Smooth muscle cell (in vitro differentiated cells): ENCODE results near the gene CNN1. TPM values are rescaled to one million over a fixed set of nuclear protein-coding genes. Genes with fewer than 3 reads are reported as not detected.
"Not testable (repeated sequence)": the region's sequence is repeated elsewhere in the genome, so short reads cannot be mapped to it uniquely, and the experiment has no call there.

ENCODE experiments used
- DNase-seq: peaks from one replicate; lab custom pipeline; 2025; ENCODE audit not compliant: unreplicated experiment; lab: John Stamatoyannopoulos, UW
- H2AFZ ChIP-seq: fragments of 200-600 bp; sonication (generic); 2 replicates; pipeline ENCODE4 v1.6.0; 2016; ENCODE audit warnings: antibody characterized with exemption, low read depth, mild to moderate bottlenecking
- H3F3A ChIP-seq: fragments of 200-600 bp; sonication (generic); 2 replicates; pipeline ENCODE4 v1.6.0; 2017; ENCODE audit warnings: antibody characterized with exemption, low read depth
- H3K27ac ChIP-seq: fragments of 200-600 bp; sonication (generic); 2 replicates; pipeline ENCODE4 v1.5.1; 2016; ENCODE audit warnings: low read depth, mild to moderate bottlenecking
- H3K27me3 ChIP-seq: fragments of 200-600 bp; sonication (generic); 2 replicates; pipeline ENCODE4 v1.6.1; 2016; ENCODE audit warnings: low read depth, mild to moderate bottlenecking
- H3K36me3 ChIP-seq: fragments of 200-600 bp; sonication (generic); 2 replicates; pipeline ENCODE4 v1.5.1; 2016; ENCODE audit warnings: low read depth
- H3K4me1 ChIP-seq: fragments of 200-600 bp; sonication (generic); 2 replicates; pipeline ENCODE4 v1.5.1; 2016; ENCODE audit warnings: low read depth
- H3K4me2 ChIP-seq: fragments of 200-600 bp; sonication (generic); 2 replicates; pipeline ENCODE4 v1.6.0; 2016; ENCODE audit warnings: mild to moderate bottlenecking
- H3K4me3 ChIP-seq: fragments of 200-600 bp; sonication (generic); 2 replicates; pipeline ENCODE4 v1.5.1; 2016; ENCODE audit warnings: mild to moderate bottlenecking
- H3K79me2 ChIP-seq: fragments of 200-600 bp; sonication (generic); 2 replicates; pipeline ENCODE4 v1.6.0; 2016; ENCODE audit warnings: low read depth, mild to moderate bottlenecking
- H3K9ac ChIP-seq: fragments of 200-600 bp; sonication (generic); 2 replicates; pipeline ENCODE4 v1.6.0; 2016; ENCODE audit warnings: low read depth
- H3K9me3 ChIP-seq: fragments of 200-600 bp; sonication (generic); replicated peaks from 2 replicates; pipeline ENCODE4 v1.5.1; 2016; ENCODE audit warnings: low read depth
- H4K20me1 ChIP-seq: fragments of 200-600 bp; sonication (generic); 2 replicates; pipeline ENCODE4 v1.6.0; 2016; ENCODE audit warnings: low read depth
- CTCF ChIP-seq: fragments of 200-600 bp; sonication (generic); IDR thresholded peaks from 2 replicates; pipeline ENCODE4 v1.5.1; 2017; ENCODE audit warnings: borderline replicate concordance, mild to moderate bottlenecking, antibody characterized with exemption; ENCODE audit not compliant: insufficient read depth, poor library complexity, severe bottlenecking
- WGBS: methylation state at CpG from one replicate; pipeline ENCODE4 v1.1.7; 2016; ENCODE audit warnings: low lambda C conversion rate; 5-methylcytosine and 5-hydroxymethylcytosine counted together
- microRNA-seq: library from miRNA; unstranded; fragments of <30 nt; microRNA quantifications from one replicate; pipeline ENCODE4, GENCODE V29; 2016; ENCODE audit warnings: borderline number of aligned reads
- polyA plus RNA-seq: library from polyadenylated mRNA; unstranded; fragments of >200 nt; fragmentation: Nextera tagmentation; extraction: Ambion mirVana; gene quantifications from 2 replicates; pipeline ENCODE4 v1.2.1, GENCODE V29; 2016
- small RNA-seq: library from RNA; depleted of rRNA; stranded (forward); fragments of <200 nt; gene quantifications from one replicate; pipeline ENCODE3, GENCODE V24; 2014
- total RNA-seq: library from RNA; depleted of rRNA; stranded (reverse); fragments of >200 nt; gene quantifications from 2 replicates; pipeline ENCODE4 v1.2.3, GENCODE V29; 2014

CNN1 gene
- total and polyA plus RNA-seq, 2 experiments from 2014 or later, result 72.8 to 99.5 TPM

GRCh38 chr19:11598103-11598483 lies 59.4 kb downstream of the CNN1 start:
- no peak overlapping the region for H2AFZ ChIP-seq
- H3K27me3 ChIP-seq, result no peaks in the 10 kb centered on the region
- H3K36me3 ChIP-seq, result no peaks in the 10 kb centered on the region
- DNase-seq, result no peak
- peaks cover 53% of the 10 kb centered on the region for H4K20me1 ChIP-seq
- H3K4me2 ChIP-seq, result peak overlapping the region; percentile 86
- peak overlapping the region; percentile 99 for H3K9ac ChIP-seq
- no peaks in the 10 kb centered on the region for H3F3A ChIP-seq
- WGBS, result 64% methylated on average over 10 of the region's 10 CpGs
- H3K9me3 ChIP-seq, result no peaks in the 10 kb centered on the region
- peak overlapping the region; percentile 92 for H3K4me3 ChIP-seq
- H3K27ac ChIP-seq, result peak overlapping the region; percentile 94
- peaks cover 10% of the 10 kb centered on the region for H3K4me1 ChIP-seq
- no peak for TF ChIP-seq CTCF
- peaks cover 57% of the 10 kb centered on the region for H3K79me2 ChIP-seq

DNA sequence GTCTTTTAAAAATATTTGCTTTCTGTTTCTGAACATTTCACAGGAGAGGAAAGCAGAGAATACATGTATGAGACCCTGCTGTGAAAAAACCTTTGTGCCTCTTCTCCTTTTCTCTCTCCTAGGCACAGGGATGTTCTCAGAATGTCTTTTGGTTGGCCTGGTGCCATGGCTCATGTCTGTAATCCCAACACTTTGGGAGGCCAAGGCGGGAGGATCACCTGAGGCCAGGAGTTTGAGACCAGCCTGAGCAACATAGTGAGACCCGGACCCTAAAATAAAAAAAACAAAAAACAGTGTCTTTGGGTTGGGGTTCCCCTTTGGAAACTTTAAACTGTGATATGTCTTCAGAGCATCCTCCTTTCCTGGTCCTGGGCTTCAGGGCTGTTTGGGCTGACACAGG lies 60.1 kb downstream of the CNN1 start:
- peak overlapping the region; percentile 92 for H3K4me3 ChIP-seq
- DNase-seq, result no peak
- 94% methylated on average over 2 of the region's 2 CpGs for WGBS

DNA sequence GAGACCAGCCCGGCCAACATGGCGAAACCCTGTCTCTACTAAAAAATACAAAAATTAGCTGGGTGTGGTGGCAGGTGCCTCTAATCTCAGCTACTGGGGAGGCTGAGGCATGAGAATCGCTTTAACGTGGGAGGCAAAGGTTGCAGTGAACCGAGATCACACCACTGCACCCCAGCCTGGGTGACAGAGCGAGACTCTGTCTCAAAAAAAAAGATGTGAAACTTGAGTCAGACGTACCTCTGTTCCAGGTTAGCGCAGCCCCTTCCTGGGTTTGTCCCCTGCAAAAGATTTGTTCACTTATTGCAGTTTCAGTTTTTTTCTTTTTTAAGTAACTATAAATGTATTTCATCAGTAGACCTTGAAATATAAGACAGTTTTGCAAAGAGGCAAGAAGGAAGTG lies 61.1 kb downstream of the CNN1 start:
- Histone ChIP-seq H3K79me2 (peaks cover 73% of the 10 kb centered on the region), H4K20me1 (peaks cover 69% of the 10 kb centered on the region)
- H3K27me3 ChIP-seq, H3K9ac ChIP-seq, H3K4me1 ChIP-seq, H3K4me2 ChIP-seq, H3K27ac ChIP-seq, H3K4me3 ChIP-seq, H2AFZ ChIP-seq, DNase-seq, H3F3A ChIP-seq, H3K36me3 ChIP-seq, H3K9me3 ChIP-seq: not testable (repeated sequence)
- WGBS, result 97% methylated on average over 8 of the region's 8 CpGs

More for the DNA sequence above, 60.1 kb downstream of the CNN1 start:
- H3K36me3 ChIP-seq, result no peaks in the 10 kb centered on the region
- no peak for TF ChIP-seq CTCF
- H3F3A ChIP-seq, result no peaks in the 10 kb centered on the region
- H3K9me3 ChIP-seq, result no peaks in the 10 kb centered on the region
- H3K27me3 ChIP-seq, result no peaks in the 10 kb centered on the region
- peaks cover 10% of the 10 kb centered on the region for H3K4me1 ChIP-seq
- H3K27ac ChIP-seq, result no peak overlapping the region
- no peak overlapping the region for H2AFZ ChIP-seq
- no peak overlapping the region for H3K9ac ChIP-seq
- H3K79me2 ChIP-seq, result peaks cover 63% of the 10 kb centered on the region
- peak overlapping the region; percentile 86 for H3K4me2 ChIP-seq
- peaks cover 59% of the 10 kb centered on the region for H4K20me1 ChIP-seq

Small RNA genes within 50 kb of the gene (microRNA-seq; reads per million reads assigned to microRNA genes)
- not detected for gene MIR7974

Small RNA genes within 50 kb of the gene (small RNA-seq; reads per million reads assigned to genes)
- gene MIR7974 (0.76 reads per million, percentile 25 among the genes with 10 or more reads in this experiment), gene RN7SL833P (0.18 reads per million)

Other genes with a start within 250 kb of the CNN1 start
- gene TSPAN16, start 242.7 kb upstream of the CNN1 start, total RNA-seq, result not detected in 2 replicates
- gene TSPAN16, start 242.7 kb upstream of the CNN1 start, polyA plus RNA-seq, result not detected in 2 replicates
- gene RAB3D, start 199.2 kb upstream of the CNN1 start, total RNA-seq, result 11.0 and 11.9 TPM in 2 replicates
- gene RAB3D, start 199.2 kb upstream of the CNN1 start, polyA plus RNA-seq, result 6.2 and 7.3 TPM in 2 replicates
- gene TMEM205, start 192.6 kb upstream of the CNN1 start, total RNA-seq, result 162 and 163 TPM in 2 replicates
- gene TMEM205, start 192.6 kb upstream of the CNN1 start, polyA plus RNA-seq, result 118 and 119 TPM in 2 replicates
- gene CCDC159, start 192.3 kb upstream of the CNN1 start, total RNA-seq, result 17.0 and 29.4 TPM in 2 replicates
- gene CCDC159, start 192.3 kb upstream of the CNN1 start, polyA plus RNA-seq, result 8.7 and 9.8 TPM in 2 replicates
- gene PLPPR2, start 183.4 kb upstream of the CNN1 start, total RNA-seq, result 15.1 and 21.4 TPM in 2 replicates
- gene PLPPR2, start 183.4 kb upstream of the CNN1 start, polyA plus RNA-seq, result 54.0 and 67.1 TPM in 2 replicates
- gene SWSAP1, start 164.2 kb upstream of the CNN1 start, total RNA-seq, result 0.99 and 1.3 TPM in 2 replicates
- gene SWSAP1, start 164.2 kb upstream of the CNN1 start, polyA plus RNA-seq, result 2.7 and 2.8 TPM in 2 replicates
- gene EPOR, start 154.5 kb upstream of the CNN1 start, total RNA-seq, result 9.9 and 11.3 TPM in 2 replicates
- 24.9 and 27.4 TPM in 2 replicates for gene EPOR, start 154.5 kb upstream of the CNN1 start, polyA plus RNA-seq
- 5.5 and 9.6 TPM in 2 replicates for gene RGL3, start 119.5 kb upstream of the CNN1 start, total RNA-seq
- 6.6 and 39.0 TPM in 2 replicates for gene RGL3, start 119.5 kb upstream of the CNN1 start, polyA plus RNA-seq
- 1.0 TPM in 1 of 2 replicates, not detected in the other for gene ODAD3, start 103.7 kb upstream of the CNN1 start, total RNA-seq
- gene ODAD3, start 103.7 kb upstream of the CNN1 start, polyA plus RNA-seq, result 3.8 and 5.1 TPM in 2 replicates
- 25.9 and 47.4 TPM in 2 replicates for gene PRKCSH, start 103.2 kb upstream of the CNN1 start, total RNA-seq
- gene PRKCSH, start 103.2 kb upstream of the CNN1 start, polyA plus RNA-seq, result 165 and 169 TPM in 2 replicates
- gene ELAVL3, start 57.8 kb upstream of the CNN1 start, total RNA-seq, result not detected in 2 replicates
- not detected in 2 replicates for gene ELAVL3, start 57.8 kb upstream of the CNN1 start, polyA plus RNA-seq
- 2.2 and 2.9 TPM in 2 replicates for gene ZNF653, start 33.0 kb upstream of the CNN1 start, total RNA-seq
- gene ZNF653, start 33.0 kb upstream of the CNN1 start, polyA plus RNA-seq, result 5.5 and 10.8 TPM in 2 replicates
- 20.7 and 21.1 TPM in 2 replicates for gene ECSIT, start 9.7 kb upstream of the CNN1 start, total RNA-seq
- 32.1 and 34.1 TPM in 2 replicates for gene ECSIT, start 9.7 kb upstream of the CNN1 start, polyA plus RNA-seq
- gene ELOF1, start 20.4 kb downstream of the CNN1 start, total RNA-seq, result 18.6 and 20.3 TPM in 2 replicates
- gene ELOF1, start 20.4 kb downstream of the CNN1 start, polyA plus RNA-seq, result 71.4 and 74.8 TPM in 2 replicates
- 1.9 and 19.8 TPM in 2 replicates for gene ACP5, start 38.8 kb downstream of the CNN1 start, total RNA-seq
- 0.89 and 1.9 TPM in 2 replicates for gene ACP5, start 38.8 kb downstream of the CNN1 start, polyA plus RNA-seq
- 24.1 and 26.9 TPM in 2 replicates for gene ZNF627, start 58.6 kb downstream of the CNN1 start, total RNA-seq
- gene ZNF627, start 58.6 kb downstream of the CNN1 start, polyA plus RNA-seq, result 10.6 and 11.7 TPM in 2 replicates
- gene ZNF823, start 200.1 kb downstream of the CNN1 start, total RNA-seq, result 5.7 and 12.1 TPM in 2 replicates
- gene ZNF823, start 200.1 kb downstream of the CNN1 start, polyA plus RNA-seq, result 0.95 and 1.0 TPM in 2 replicates
- gene ZNF441, start 228.1 kb downstream of the CNN1 start, total RNA-seq, result 7.6 and 9.3 TPM in 2 replicates
- gene ZNF441, start 228.1 kb downstream of the CNN1 start, polyA plus RNA-seq, result 2.7 and 2.8 TPM in 2 replicates